H9 (cell line): ENCODE measurements around the gene LRRFIP2. TPM values are rescaled to one million over a fixed set of nuclear protein-coding genes. Genes with fewer than 3 reads are reported as not detected.

Experiments used
- DNase-seq: peaks from one replicate; pipeline ENCODE4 v3.0.0-alpha.2; 2017
- H2AFZ ChIP-seq: one replicate; pipeline ENCODE4 v1.6.1; 2013; ENCODE audit warnings: mild to moderate bottlenecking, low read length, control low read depth, moderate library complexity
- H2AK5ac ChIP-seq: 2 replicates; pipeline ENCODE4 v1.6.1; 2013; ENCODE audit warnings: low read length, control low read depth, mixed read lengths; ENCODE audit not compliant: insufficient read length
- H2BK120ac ChIP-seq: one replicate; pipeline ENCODE4 v1.6.1; 2013; ENCODE audit warnings: low read depth, mild to moderate bottlenecking, low read length, control low read depth, inconsistent platforms; ENCODE audit not compliant: poor library complexity, severe bottlenecking
- H2BK12ac ChIP-seq: 2 replicates; pipeline ENCODE4 v1.6.1; 2013; ENCODE audit warnings: low read length, control low read depth, mixed read lengths, low read depth; ENCODE audit not compliant: insufficient read length
- H2BK15ac ChIP-seq: 2 replicates; pipeline ENCODE4 v1.6.1; 2013; ENCODE audit warnings: low read depth, low read length, control low read depth
- H2BK20ac ChIP-seq: one replicate; pipeline ENCODE4 v1.6.1; 2013; ENCODE audit warnings: low read depth, mild to moderate bottlenecking, low read length, control low read depth, inconsistent platforms; ENCODE audit not compliant: poor library complexity, severe bottlenecking
- H2BK5ac ChIP-seq: 2 replicates; pipeline ENCODE4 v1.6.1; 2013; ENCODE audit warnings: low read length, control low read depth, mixed read lengths; ENCODE audit not compliant: insufficient read length
- H3K14ac ChIP-seq: 2 replicates; pipeline ENCODE4 v1.6.1; 2013; ENCODE audit warnings: low read length, control low read depth; ENCODE audit not compliant: insufficient read depth
- H3K18ac ChIP-seq: 2 replicates; pipeline ENCODE4 v1.6.1; 2013; ENCODE audit warnings: low read depth, mild to moderate bottlenecking, mixed read lengths, low read length, control low read depth; ENCODE audit not compliant: insufficient read length
- H3K23ac ChIP-seq: 2 replicates; pipeline ENCODE4 v1.6.1; 2013; ENCODE audit warnings: low read length, control low read depth, mixed read lengths, low read depth; ENCODE audit not compliant: insufficient read length
- H3K23me2 ChIP-seq: 2 replicates; pipeline ENCODE4 v1.6.1; 2013; ENCODE audit warnings: low read depth, mild to moderate bottlenecking, mixed read lengths, low read length, control low read depth; ENCODE audit not compliant: insufficient read length, poor library complexity, severe bottlenecking
- H3K27ac ChIP-seq: 2 replicates; pipeline ENCODE4 v1.5.1; 2013; ENCODE audit warnings: low read length, control low read depth, mixed read lengths, low read depth; ENCODE audit not compliant: insufficient read length
- H3K27me3 ChIP-seq: 2 replicates; pipeline ENCODE4 v1.6.1; 2013; ENCODE audit warnings: low read length, control low read depth, inconsistent platforms; ENCODE audit not compliant: insufficient read depth
- H3K4ac ChIP-seq: 2 replicates; pipeline ENCODE4 v1.6.1; 2013; ENCODE audit warnings: low read depth, mild to moderate bottlenecking, control low read depth, inconsistent platforms, low read length, moderate library complexity
- H3K4me1 ChIP-seq: 2 replicates; pipeline ENCODE4 v1.6.1; 2013; ENCODE audit warnings: low read length, control low read depth, inconsistent platforms; ENCODE audit not compliant: insufficient read depth
- H3K4me2 ChIP-seq: 2 replicates; pipeline ENCODE4 v1.6.1; 2013; ENCODE audit warnings: low read length, control low read depth, mixed read lengths; ENCODE audit not compliant: insufficient read length, insufficient read depth
- H3K56ac ChIP-seq: 2 replicates; pipeline ENCODE4 v1.6.1; 2013; ENCODE audit warnings: low read depth, mild to moderate bottlenecking, mixed read lengths, low read length, control low read depth; ENCODE audit not compliant: insufficient read length
- H3K79me1 ChIP-seq: 2 replicates; pipeline ENCODE4 v1.6.1; 2013; ENCODE audit warnings: low read depth, mild to moderate bottlenecking, moderate library complexity, low read length, control low read depth, inconsistent platforms; ENCODE audit not compliant: insufficient read depth, poor library complexity, severe bottlenecking
- H3K79me2 ChIP-seq: 2 replicates; pipeline ENCODE4 v1.6.1; 2013; ENCODE audit warnings: low read length, control low read depth, inconsistent platforms; ENCODE audit not compliant: insufficient read depth
- H3K9ac ChIP-seq: 2 replicates; pipeline ENCODE4 v1.6.1; 2013; ENCODE audit warnings: low read length, control low read depth, mixed read lengths; ENCODE audit not compliant: insufficient read length; ENCODE audit errors: extremely low read depth
- H3K9me3 ChIP-seq: one replicate; pipeline ENCODE4 v1.6.1; 2013; ENCODE audit warnings: low read depth, low read length, inconsistent platforms; ENCODE audit not compliant: control insufficient read depth
- H3T11ph ChIP-seq: one replicate; pipeline ENCODE4 v1.6.1; 2013; ENCODE audit warnings: mild to moderate bottlenecking, low read length, control low read depth, inconsistent platforms
- H4K20me1 ChIP-seq: one replicate; pipeline ENCODE4 v1.6.1; 2013; ENCODE audit not compliant: control insufficient read depth, insufficient read length, insufficient read depth
- H4K5ac ChIP-seq: 2 replicates; pipeline ENCODE4 v1.6.1; 2013; ENCODE audit warnings: low read depth, mild to moderate bottlenecking, mixed read lengths, low read length, control low read depth; ENCODE audit not compliant: insufficient read length
- H4K8ac ChIP-seq: replicated peaks from 2 replicates; pipeline ENCODE4 v1.6.1; 2013; ENCODE audit warnings: low read length, control low read depth, mixed read lengths, low read depth; ENCODE audit not compliant: insufficient read length
- H4K91ac ChIP-seq: 2 replicates; pipeline ENCODE4 v1.6.1; 2013; ENCODE audit warnings: low read depth, mild to moderate bottlenecking, moderate library complexity, mixed read lengths, low read length, control low read depth; ENCODE audit not compliant: insufficient read length
- H3K27ac Mint-ChIP-seq, 3 experiments: 2 replicates in 2 of 3; 3 replicates in 1 of 3; pipeline ENCODE4 v1.8.0; 2020 to 2021; ENCODE audit warnings: mixed read lengths in 3 of 3, mild to moderate bottlenecking in 1 of 3, moderate library complexity in 1 of 3
- H3K27me3 Mint-ChIP-seq: 2 replicates; pipeline ENCODE4 v1.8.0; 2021; ENCODE audit warnings: low read depth, mild to moderate bottlenecking, moderate library complexity, mixed read lengths
- H3K36me3 Mint-ChIP-seq, 3 experiments: 2 replicates in 2 of 3; 3 replicates in 1 of 3; pipeline ENCODE4 v1.8.0; 2020 to 2021; ENCODE audit warnings: low read depth in 3 of 3, mixed read lengths in 3 of 3; ENCODE audit not compliant: insufficient read depth in 1 of 3
- H3K4me1 Mint-ChIP-seq, 2 experiments: 2 replicates each; pipeline ENCODE4 v1.8.0; 2020; ENCODE audit warnings: mixed read lengths in 2 of 2
- H3K4me3 Mint-ChIP-seq, 2 experiments: 2 replicates in 1 of 2; 3 replicates in 1 of 2; pipeline ENCODE4 v1.8.0; 2020 to 2021; ENCODE audit warnings: mild to moderate bottlenecking in 2 of 2, mixed read lengths in 2 of 2, moderate library complexity in 1 of 2
- H3K9me3 Mint-ChIP-seq, 2 experiments: 2 replicates in 1 of 2; 3 replicates in 1 of 2; pipeline ENCODE4 v1.8.0; 2020; ENCODE audit warnings: mild to moderate bottlenecking in 2 of 2, mixed read lengths in 2 of 2, moderate library complexity in 1 of 2
- CTCF ChIP-seq: fragments of 200-600 bp; sonication (generic); conservative IDR thresholded peaks from 3 replicates; pipeline ENCODE4 v1.8.0; 2021; ENCODE audit warnings: antibody characterized with exemption, mild to moderate bottlenecking
- WGBS: extraction: QIAGEN DNeasy Blood & Tissue Kit; methylation state at CpG from one replicate; pipeline ENCODE4 v1.1.7; 2013; ENCODE audit warnings: missing lambda C conversion rate, low lambda C conversion rate, mixed read lengths; ENCODE audit not compliant: insufficient read length; ENCODE audit errors: extremely low coverage; 5-methylcytosine and 5-hydroxymethylcytosine counted together
- total RNA-seq: library from RNA; stranded (reverse); gene quantifications from 2 replicates; pipeline ENCODE4 v1.2.1, GENCODE V29; 2021

LRRFIP2 gene
- total RNA-seq, 1 experiment from 2014 or later: 30.7 TPM

- Mint-ChIP-seq H3K4me1 (no peaks in the 10 kb centered on the region), H3K27ac (no peak overlapping the region), H3K36me3 (peaks cover 54 to 86% (median 83%) of the 10 kb centered on the region in 3 experiments), H3K4me3 (no peak overlapping the region), H3K9me3 (peaks cover 0 to 4% of the 10 kb centered on the region in 2 experiments; a peak in 2 of 5 replicates), H3K27me3 (no peaks in the 10 kb centered on the region)
- H2AK5ac ChIP-seq: no peak overlapping the region
- H3K56ac ChIP-seq: no peak overlapping the region
- no peaks in the 10 kb centered on the region for H3K27me3 ChIP-seq
- H3K9ac ChIP-seq: no peak overlapping the region
- H3K4ac ChIP-seq: no peak overlapping the region
- H3K4me2 ChIP-seq: no peak overlapping the region
- no peak for DNase-seq
- no peak overlapping the region for H3T11ph ChIP-seq
- H3K23me2 ChIP-seq: no peaks in the 10 kb centered on the region
- no peak overlapping the region for H2BK5ac ChIP-seq
- H3K23ac ChIP-seq: no peak overlapping the region
- no peaks in the 10 kb centered on the region for H3K79me1 ChIP-seq
- no CpG with 5 or more reads among the region's 3 CpGs for WGBS
- H4K5ac ChIP-seq: no peak overlapping the region
- TF ChIP-seq CTCF: no peak
- H2BK15ac ChIP-seq: no peak overlapping the region
- H3K9me3 ChIP-seq: no peaks in the 10 kb centered on the region
- no peaks in the 10 kb centered on the region for H3K4me1 ChIP-seq
- no peaks in the 10 kb centered on the region; the same call in 1 of the 2 replicates for H3K79me2 ChIP-seq
- no peak overlapping the region for H2BK120ac ChIP-seq
- H3K27ac ChIP-seq: no peak overlapping the region
- H4K91ac ChIP-seq: no peak overlapping the region
- H4K20me1 ChIP-seq: no peaks in the 10 kb centered on the region
- H2BK20ac ChIP-seq: no peak overlapping the region
- H3K18ac ChIP-seq: no peak overlapping the region
- H2AFZ ChIP-seq: no peak overlapping the region
- no peak overlapping the region for H4K8ac ChIP-seq
- H2BK12ac ChIP-seq: no peak overlapping the region
- no peak overlapping the region for H3K14ac ChIP-seq
Observed at GRCh38 chr3:37025561-37026335, 148.6 kb downstream of the LRRFIP2 start.
